NCI-H2171 treated with DMSO at 0.1 percent for 48 hours (cell line): ENCODE measurements around the gene TBL2.
"Not testable (repeated sequence)": the region's sequence is repeated elsewhere in the genome, so short reads cannot be mapped to it uniquely, and the experiment has no call there.

Experiments
- DNase-seq: peaks from one replicate; lab custom pipeline; 2025; lab: John Stamatoyannopoulos, UW

Gene TBL2

DNA sequence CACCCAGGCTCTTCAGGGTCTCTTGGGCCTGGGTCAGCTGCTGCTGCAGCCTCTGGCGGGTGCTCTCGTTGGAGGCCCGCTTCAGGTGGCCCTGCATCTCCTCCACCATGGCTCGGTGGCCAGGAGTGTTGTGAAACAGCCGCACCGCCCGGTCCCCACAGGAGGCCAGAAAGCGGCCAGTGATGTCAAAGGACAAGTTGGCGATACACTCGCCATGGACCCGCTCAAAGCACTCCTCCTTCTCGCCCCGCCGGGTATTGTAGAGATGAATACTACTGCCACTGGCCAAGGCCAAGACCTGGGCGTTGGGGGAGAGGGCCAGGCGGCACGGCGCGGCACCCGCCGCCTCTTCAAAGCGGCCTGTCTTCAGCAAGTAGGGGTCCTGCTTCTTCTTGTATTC, 7.9 kb downstream of the TBL2 start:
- DNase-seq: no peak

DNA sequence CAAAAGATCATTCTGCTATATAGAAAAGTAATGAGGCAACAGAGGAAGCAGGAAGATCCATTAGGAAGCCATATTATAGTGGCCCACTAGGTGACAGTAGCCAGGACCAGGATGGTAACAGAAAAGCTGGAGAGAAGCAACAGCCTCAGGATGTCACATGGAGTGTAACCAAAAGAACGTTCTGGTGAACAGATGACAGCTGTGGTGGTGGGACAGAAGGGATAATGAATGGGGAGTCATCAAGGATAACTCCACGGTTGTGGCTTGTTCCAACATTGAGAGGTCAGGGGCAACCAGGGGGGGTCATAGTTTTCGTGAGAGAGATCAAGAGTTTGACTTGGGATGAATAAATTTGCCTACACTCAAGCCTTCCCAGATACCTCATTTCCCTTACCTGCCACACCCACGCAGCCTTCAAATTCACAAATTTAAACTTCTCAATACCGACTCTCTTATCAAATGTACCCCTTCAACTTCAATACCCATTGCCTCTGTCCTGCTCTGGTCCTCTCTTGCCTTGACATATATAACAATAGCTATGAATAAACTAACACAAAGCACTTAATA, 9.3 kb downstream of the TBL2 start:
- DNase-seq: no peak

DNA sequence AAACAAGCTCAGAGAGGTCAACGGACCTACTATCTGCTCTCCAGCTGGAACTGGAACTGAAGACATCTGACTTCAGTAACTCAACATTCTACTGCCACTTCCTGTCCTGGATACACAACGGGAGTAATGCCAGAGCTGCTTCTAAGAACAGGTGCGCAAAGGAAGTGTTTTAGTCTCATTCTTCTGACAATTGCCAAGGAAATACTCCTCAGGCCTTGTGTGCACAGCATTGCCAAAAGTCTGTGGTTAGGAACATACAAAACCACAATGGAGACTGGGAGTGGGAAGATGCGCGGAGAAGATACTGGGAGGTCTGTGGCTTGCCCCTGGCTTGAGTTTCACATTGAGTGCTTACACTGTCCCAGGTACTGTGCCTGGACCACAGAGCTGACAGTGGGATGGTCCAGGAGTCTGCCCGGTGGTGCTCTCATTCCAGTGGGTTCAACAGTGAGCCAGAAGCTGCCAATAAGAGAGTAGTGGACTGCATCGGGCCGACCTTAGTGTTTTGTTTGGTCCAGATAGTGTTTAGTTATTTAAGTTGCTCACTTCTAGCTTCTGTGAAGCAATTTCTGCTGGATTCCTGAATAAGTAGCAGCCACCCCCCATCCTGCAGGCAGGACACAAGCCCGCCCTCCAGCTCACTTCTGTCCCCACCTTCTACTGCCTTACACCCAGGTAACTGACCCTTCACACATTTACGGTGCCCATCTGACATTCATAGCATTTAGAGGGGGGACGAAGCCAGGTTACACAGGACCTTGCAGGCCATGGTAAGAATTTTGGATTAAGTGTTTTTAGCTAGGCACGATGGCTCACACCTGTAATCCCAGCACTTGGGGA, 10.3 kb downstream of the TBL2 start:
- no peak for DNase-seq

DNA sequence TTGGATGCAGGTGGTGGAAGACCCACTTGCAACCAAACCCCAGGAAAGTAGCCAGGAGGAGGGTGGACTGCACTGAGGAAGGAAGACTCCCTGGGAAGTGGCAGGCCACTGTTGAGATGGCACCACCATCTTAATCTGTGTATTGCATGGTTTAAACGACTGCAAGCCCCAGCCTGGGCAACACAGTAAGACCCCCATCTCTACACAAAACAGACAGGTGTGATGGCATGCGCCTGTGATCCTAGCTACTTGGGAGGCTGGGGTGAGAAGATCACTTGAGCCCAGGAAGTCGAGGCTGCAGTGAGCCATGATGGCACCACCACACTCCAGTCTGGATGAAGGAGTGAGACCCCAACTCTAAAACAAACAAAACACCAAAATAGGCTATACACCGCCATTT, 11.2 kb downstream of the TBL2 start:
- no peak for DNase-seq

DNA sequence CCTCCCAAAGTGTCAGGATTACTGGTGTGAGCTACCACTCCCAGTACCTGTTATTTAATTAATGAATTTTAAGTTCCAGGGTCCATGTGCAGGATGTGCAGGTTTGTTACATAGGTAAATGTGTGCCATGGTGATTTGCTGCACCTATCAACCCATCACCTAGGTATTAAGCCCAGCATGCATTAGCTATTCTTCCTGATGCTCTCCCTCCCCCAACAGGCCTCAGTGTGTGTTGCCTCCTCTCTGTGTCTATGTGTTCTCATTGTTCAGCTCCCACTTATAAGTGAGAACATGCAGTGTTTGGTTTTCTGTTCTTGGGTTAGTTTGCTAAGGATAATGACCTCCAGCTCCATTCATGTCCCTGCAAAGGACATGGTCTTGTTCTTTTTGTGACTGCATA, 11.9 kb downstream of the TBL2 start:
- DNase-seq: not testable (repeated sequence)

DNA sequence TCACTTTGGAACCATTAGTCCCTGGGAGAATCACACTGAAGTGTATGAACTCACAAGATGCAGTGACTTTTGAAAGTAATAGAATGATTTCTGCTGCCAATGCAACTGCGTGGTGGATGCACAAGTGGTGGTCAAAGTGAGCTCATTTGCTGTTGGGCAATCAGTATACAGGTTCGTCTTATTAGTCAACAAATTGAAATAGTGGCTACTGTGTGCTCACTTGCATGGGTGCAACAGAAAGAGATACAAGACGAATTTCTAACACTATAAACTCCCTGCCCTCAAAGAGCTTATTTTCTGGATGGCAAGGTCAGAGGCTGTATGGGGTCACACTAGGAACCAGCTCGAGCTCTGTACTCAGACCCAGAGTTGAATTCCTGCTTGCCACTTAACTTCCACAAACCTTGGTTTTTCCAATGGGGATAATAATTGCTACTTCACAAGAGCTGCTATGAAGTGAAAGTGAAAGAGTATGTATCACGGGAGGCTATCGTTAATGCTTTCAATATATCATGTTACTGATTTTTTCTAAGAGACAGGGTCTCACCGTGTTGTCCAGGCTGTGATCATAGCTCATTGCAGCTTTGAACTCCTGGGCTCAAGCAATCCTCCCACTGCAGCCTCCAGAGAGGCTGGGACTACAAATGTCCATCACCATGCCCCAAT, 12.6 kb downstream of the TBL2 start:
- DNase-seq: no peak

DNA sequence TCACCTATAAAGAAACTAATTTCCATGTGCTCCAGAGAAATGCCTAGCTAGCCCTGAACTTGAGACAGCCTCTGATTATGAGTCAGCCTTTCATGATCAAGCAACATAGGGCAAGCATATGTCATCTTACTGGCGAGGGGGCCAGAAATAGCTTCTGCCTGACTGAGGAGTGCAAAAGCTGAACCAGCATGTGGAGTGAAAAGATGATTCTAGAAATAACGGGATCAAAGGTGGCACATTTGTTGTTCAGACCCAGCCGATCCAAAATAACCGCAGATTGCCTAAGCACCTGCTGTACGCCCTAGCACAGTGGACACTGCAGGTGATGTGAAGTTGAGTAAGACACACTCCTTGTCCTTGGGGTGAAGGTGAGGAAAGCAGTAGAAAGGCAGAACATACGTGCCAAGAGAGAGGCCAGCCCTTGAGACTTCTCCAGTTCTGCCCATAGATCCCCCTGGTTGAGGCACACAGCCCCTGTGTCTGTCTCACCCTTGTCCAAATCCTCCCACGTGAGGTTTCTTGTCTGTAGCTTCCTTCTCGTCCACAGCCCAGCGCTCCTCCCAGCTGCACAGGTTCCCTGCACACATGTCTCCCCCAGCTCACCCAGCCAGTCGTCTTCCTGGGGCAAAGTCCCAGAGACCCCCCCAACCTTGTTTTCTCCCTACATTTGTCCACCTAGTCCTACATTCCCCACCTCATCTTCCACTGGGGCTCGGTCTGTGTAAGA, 18.1 kb downstream of the TBL2 start:
- peak; percentile 66 for DNase-seq

DNA sequence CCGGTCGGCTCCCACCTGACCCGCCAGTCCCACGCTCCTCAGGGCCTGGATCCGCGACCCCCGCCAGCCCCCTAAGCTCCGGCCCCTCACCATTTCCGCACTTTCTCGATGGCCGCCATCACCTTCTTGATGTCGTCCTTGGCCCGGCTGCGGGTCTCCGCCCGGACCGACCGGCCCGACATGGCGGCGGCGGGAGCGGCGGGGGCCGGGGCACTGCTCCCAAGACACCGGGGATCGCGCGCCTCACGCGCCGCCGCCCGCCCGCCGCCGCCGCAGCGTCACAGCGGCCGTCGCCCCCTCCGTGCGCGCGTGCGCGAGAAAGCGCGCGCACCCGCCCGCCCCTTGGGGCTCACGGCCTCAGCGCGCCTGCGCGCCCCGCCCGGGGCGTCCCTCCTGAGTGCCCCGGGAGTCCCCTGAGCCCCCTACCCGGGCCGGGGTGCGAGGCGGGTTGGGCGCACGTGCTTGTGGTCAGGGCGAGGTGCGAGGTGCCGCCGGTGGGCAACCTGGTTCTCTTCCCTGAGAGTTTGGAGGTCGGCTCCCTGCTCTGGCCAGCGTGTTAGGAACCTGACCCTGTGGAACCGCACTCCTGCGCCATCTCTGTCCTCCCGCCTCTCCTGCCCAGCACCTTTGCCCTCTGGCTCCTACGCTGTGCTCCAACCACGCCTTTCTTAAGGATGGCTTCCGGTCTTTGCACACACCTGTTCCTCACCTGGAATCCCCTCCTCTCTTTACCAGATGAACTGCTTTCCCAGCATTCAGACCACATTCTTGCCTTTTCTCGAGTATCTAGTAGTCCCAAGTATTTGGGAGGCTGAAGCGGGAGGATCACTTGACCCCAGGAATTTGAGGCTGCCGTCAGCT, 20.8 kb downstream of the TBL2 start, which contains the start of gene BCL7B:
TSS of gene BCL7B (minus strand) at position 294 of the 861 bp plus-strand sequence. CDS start at position 182, 112 bp downstream.
- DNase-seq: peak; percentile 63

DNA sequence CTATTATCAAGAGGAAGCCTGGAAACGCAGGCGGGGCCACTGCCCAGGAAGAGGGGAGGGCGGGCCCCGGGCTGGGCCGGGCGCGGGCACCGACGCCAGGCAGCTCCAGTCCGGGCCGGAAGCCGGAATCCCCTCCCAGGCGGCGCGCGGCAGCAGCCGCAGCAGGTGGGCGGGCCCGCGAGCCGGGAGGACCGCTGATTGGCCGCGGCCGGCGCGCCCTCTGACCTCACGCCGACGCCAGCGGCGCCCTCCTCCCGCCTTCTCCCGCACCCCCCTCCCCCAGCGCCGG, 21.3 kb downstream of the TBL2 start:
- peak; percentile 89 for DNase-seq

DNA sequence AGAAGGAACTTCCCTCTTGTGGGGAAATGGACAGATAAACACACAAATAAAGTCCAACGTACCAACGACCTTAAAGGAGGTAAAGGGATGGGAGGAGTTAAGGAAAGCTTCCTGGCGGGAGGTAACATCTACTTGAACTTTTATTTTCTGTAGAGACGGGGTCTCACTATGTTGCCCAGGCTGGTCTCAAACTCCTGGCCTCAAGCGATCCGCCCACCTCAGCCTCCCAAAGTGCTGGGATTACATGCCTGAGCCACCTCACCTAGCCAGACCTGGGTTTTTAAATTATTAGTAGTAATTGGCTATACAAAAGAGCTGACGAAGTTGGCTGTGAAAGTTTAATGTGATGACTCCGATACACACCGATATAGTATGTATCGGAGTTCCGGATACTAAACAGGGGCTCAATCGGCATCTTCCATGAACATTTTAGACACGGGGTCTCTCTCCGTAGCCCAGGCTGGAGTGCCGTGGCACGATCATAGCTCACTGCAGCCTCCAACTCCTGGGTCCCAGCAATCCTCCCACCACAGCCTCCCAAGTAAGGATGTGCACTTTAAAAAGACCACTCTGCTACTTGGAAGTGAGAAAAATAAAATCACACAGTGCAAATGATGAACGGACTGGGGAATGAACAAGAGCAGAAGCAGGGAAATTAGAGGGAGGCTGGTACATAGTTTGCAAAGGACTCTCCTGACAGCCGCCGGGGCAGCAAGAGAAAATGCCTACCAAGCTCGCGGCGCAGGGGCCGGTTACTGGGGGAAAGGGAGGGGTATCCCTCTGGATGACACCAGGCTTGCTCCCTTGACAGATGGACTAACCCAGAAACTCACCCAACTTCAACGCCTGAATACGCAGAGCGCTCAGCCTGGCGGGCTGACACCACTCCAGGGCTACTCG, 21.9 kb downstream of the TBL2 start:
- no peak for DNase-seq

DNA sequence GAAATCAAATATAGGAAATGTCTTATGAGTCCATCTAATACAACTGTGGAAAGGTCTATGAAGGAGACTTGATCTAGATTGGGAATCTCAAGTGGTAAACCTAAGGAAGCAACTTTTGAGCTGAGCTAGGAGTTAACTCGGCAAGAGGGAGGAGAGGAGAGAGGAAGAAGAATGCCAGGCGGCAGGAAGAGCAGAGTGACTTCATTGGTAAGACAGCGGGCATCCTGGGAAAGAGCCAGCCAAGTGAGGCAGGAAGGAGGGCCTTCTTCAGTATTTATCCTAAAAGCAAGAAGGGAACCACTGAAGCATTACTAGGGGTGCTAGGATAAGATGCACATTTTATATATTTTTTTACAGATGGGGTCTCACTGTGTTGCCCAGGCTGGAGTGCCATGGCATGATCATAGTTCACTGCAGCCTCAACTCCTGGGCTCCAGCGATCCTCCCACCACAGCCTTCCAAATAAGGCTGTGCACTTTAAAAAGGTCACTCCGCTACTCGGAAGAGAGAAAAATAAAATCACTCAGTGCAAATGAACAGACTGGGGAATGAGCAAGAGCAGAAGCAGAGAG, 22.9 kb downstream of the TBL2 start:
- no peak for DNase-seq

DNA sequence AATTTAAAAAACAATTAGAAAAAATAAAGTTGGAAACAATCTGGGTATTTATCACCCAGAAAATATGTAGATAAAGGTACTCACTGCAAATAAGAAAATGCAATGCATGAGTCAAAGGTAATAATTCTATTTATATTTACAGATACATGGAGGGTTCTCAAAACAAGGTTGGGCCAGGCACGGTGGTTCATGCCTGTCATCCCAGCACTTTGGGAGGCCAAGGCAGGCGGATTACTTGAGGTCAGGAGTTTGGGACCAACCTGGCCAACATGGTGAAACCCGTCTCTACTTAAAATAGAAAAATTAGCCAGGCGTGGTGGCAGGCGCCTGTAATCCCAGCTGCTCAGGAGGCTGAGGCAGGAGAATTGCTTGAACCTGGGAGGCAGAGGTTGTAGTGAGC, 28.3 kb downstream of the TBL2 start:
- not testable (repeated sequence) for DNase-seq

DNA sequence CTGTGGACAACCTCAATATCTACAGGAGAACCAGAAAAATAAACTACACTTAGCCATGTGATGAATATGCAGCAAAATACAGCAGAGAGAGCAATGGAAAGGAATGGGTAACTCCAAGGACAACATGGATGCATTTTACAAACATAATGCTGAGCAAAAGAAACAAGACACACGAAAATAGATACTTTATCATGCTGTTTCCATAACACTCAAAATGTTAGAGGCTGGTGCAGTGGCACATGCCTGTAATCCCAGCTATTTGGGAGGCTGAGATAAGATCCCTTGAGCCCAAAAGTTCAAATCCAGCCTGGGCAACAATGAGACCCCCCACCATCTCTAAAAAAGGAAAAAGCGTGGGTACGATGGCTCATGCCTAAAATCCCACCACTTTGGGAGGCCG, 29.2 kb downstream of the TBL2 start:
- no peak for DNase-seq

DNA sequence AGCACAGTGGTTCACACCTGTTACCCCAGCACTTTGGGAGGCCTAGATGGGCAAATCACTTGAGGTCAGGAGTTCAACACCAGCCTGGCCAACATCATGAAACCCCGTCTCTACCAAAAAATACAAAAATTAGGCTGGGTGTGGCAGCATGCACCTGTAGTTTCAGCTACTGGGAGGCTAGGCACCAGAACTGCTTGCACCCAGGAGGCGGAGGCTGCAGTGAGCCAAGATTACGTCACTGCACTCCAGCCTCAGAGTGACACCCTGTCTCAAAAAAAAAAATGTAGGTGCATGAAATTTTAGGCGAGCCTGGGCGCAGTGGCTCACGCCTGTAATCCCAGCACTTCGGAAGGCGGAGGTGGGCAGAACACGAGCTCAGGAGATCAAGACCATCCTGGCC, 30.5 kb downstream of the TBL2 start:
- no peak for DNase-seq

DNA sequence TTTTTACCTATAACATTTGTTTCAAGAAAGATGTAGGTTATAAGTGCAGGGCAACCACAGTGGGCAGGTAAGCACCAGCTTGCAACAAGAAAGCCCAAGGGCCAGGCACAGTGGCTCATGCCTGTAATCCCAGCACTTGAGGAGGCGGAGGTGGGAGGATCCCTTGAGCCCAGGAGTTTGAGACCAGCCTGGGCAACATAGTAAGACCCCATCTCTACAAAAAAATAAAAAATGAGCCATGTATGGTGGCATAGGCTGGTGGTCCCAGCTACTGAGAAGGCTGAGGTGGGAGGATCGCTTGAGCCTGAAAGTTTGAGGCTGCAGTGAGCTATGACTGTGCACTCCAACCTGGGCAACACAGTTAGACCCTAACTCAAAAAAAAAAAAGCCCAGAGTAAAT, 33.7 kb downstream of the TBL2 start:
- no peak for DNase-seq

DNA sequence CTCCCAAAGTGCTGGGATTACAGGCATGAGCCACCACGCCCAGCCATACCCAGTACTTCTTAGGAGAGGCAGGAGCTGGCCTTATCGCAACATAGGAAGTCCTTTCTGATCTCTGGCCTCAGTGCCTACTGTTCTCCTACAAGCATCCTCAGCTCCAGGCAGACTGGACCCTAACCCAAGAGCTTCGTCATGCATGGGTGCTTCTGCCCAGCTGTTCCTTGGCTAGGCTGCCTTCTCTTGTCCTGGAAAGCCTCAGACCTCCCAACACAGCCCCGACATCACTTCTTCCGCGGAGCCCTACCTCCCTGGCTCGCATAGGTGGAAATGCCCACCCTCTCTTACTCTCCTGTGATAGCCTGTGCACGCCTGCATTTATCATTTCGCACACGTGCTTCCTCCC, 36.7 kb downstream of the TBL2 start:
- no peak for DNase-seq

DNA sequence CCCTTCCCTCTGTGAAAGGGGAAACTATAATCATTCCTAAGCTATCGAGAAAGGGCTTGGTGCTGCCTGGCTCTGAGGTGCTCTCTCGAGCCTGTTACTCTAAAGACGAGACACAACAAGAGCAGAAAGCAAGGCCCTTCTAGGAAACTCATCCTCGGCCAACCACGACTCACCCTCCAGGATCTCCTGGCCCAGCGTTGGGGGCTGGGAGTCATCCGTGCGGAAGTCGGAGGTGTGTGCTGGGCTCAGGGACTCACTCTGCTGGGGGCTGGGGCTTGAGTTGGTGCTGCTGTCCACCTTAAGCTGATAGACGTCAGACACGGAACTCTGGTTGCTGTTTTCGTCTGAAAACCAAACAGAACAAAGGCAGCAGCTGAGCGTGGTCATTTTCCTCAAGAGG, 38.7 kb downstream of the TBL2 start:
- no peak for DNase-seq

DNA sequence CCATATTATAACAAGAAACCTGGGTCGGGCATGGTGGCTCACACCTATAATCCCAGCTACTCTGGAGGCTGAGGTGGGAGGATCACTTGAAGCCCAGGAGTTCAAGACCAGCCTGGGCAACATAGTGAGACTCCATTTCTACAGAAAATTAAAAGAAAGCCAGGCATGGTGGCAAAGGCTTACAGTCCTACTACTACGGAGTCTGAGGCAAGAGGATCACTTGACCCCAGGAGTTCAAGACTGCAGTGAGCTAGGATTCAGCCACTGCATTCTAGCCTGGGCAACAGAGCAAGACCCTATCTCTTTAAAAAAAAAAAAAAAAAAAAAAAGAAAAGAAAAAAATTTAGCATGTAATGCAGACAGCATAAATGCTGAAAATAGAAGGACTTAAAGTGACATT, 39.9 kb downstream of the TBL2 start:
- not testable (repeated sequence) for DNase-seq

DNA sequence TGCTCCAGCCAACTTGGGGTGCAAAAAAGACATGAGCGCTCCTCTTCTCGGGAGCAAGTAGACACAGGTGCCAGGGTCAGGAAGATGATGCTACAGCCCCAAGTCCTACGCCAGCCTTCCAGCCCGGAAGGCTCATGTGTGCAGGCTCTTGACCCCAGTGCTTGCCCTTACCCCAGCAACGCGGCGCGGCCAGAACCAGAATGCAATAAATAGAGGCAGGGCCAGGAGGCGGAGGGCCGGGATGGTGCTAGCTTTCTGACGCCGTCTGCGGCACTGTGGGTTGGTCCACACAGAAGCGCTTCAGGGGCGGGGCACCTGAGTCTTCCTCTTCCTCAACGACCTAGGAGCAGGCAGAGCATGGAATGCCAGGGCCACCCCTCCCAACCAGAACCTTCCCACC, 41.3 kb downstream of the TBL2 start:
- DNase-seq: no peak

DNA sequence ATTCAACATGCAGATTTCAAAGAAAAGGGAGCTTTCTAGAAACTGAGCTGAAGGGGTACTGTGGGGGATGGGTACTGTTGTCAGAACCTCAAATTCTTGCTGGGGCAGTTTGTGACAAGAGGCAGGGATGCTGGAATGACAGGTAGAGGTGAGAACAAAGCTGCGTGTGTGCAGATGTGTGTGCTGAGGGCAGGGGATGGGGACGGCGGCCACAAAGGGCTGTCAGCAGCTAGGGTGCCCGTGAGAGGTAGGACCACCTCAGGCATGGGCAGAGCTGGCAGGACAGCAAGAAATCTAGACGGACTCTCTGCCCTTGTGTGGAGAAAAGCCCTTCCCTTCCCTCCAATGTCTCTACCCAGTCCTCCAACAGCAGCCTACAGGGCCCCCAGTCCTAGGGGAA, 41.9 kb downstream of the TBL2 start:
- no peak for DNase-seq
